Measurements from ENCODE around the gene TRANK1. TPM values are rescaled to one million over a fixed set of nuclear protein-coding genes. Genes with fewer than 3 reads are reported as not detected.

TRANK1 gene
- total and polyA plus RNA-seq, 11 donors: 2.2 to 27.9 (median 4.0) TPM

DNA sequence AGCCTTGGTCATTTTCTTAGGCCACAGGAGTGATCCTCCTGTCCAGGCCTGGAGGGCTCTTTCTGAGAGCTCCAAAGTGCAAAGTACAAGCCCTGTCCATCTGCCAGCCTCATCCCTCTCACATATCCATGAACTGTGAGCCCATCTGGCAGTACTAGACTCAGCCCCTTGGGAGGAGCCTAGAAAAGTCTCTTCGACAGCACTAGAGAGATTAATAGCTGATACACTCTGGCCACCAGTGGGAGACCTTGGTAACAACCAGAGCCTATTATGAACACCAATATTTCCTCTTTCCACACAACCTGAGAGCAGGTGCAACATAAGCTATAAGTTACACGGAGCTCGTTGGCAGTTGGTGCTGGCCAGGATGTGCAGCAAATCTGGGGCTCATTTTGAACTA, 121.0 kb downstream of the TRANK1 start:
- H3K9me3 ChIP-seq: no peaks in the 10 kb centered on the region
- TF ChIP-seq, protein P1, sequence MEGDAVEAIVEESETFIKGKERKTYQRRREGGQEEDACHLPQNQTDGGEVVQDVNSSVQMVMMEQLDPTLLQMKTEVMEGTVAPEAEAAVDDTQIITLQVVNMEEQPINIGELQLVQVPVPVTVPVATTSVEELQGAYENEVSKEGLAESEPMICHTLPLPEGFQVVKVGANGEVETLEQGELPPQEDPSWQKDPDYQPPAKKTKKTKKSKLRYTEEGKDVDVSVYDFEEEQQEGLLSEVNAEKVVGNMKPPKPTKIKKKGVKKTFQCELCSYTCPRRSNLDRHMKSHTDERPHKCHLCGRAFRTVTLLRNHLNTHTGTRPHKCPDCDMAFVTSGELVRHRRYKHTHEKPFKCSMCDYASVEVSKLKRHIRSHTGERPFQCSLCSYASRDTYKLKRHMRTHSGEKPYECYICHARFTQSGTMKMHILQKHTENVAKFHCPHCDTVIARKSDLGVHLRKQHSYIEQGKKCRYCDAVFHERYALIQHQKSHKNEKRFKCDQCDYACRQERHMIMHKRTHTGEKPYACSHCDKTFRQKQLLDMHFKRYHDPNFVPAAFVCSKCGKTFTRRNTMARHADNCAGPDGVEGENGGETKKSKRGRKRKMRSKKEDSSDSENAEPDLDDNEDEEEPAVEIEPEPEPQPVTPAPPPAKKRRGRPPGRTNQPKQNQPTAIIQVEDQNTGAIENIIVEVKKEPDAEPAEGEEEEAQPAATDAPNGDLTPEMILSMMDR (IDR thresholded peaks at IDR 0.05): no peak
- TF ChIP-seq POLR2A (IDR thresholded peaks at IDR 0.05): no peak
- H3K36me3 ChIP-seq: peaks cover 0 to 35% (median 18%) of the 10 kb centered on the region in 9 donors
- no peak overlapping the region for H3K4me3 ChIP-seq
- no peak for DNase-seq
- WGBS, 4 donors: 77 to 95% (median 86%) methylated on average over 2 to 3 of the region's 3 CpGs
- intact Hi-C loops (cut with DNase I): no loop called here
- H3K27me3 ChIP-seq: no peaks in the 10 kb centered on the region
- H3K4me1 ChIP-seq: peaks cover 0 to 7% (median 0%) of the 10 kb centered on the region in 12 donors
- no peak for ATAC-seq
- no peak overlapping the region for H3K27ac ChIP-seq

DNA sequence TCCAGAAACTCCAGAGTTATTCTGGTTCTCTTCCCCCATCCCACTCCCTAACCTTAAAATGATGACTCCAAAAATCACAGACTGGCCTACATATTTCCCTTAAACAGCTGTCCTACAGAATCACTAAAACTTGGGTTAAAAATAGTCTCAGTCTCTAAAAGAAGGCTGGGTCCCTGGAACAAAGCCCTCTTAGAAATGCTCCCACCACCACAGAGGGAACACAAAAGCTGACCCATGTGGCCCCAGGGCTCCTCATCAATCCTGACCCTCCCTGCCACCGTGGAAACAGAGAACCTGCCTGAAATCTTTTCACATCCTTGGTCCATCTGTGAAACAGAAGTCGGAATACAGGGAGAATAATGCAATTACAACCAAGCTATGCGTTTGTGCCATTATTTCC, 124.8 kb downstream of the TRANK1 start:
- no peak for ATAC-seq
- Histone ChIP-seq H3K9me3 (no peaks in the 10 kb centered on the region), H3K4me1 (peaks cover 0 to 7% (median 0%) of the 10 kb centered on the region in 12 donors), H3K4me3 (no peak overlapping the region), H3K36me3 (peaks cover 0 to 2% (median 0%) of the 10 kb centered on the region in 9 donors), H3K27ac (no peak overlapping the region), H3K27me3 (no peaks in the 10 kb centered on the region)
- no peak for DNase-seq
- WGBS, 4 donors: 84 to 94% (median 85%) methylated on average over 3 of the region's 3 CpGs
- TF ChIP-seq POLR2A (IDR thresholded peaks at IDR 0.05): no peak
- TF ChIP-seq, protein P1 (IDR thresholded peaks at IDR 0.05): no peak
- intact Hi-C loops (cut with DNase I): no loop called here

DNA sequence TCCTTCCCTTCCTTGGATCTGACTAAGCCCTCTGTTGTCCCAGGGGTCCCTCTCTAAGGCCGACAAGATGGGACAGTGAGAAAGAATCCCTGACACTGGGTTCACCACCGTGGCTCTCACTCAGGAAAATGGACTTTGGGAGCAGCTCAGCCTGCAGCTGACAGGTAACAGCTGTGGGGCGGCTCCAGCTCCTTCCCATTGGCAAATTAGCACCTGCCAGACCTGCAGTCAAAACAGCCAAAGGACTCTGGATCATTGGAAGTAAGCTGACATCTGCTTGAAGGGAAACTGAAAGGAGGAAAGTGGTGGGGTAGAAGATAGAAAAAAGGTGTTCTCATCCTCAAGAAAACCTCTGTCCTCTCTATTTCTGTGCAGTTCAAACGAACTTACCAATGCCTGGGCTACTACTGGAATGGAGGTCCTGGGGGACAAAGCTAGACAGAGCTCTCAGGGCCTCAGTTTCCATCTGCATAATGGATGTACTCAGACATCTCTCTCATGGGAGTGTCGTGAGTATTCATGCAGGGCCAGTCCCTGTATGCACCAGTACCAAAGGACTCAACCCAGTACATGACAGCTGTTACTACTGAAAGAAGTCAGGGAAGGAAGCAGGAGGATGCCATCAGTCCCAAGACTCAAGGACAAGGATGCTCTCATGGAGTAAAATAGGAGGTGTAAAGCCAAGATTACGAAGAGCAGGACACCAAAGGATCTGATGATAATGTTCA, 126.9 kb downstream of the TRANK1 start:
- Histone ChIP-seq H3K27ac (no peak overlapping the region), H3K27me3 (no peaks in the 10 kb centered on the region), H3K4me3 (no peak overlapping the region), H3K36me3 (no peaks in the 10 kb centered on the region), H3K9me3 (no peaks in the 10 kb centered on the region), H3K4me1 (peaks cover 0 to 12% (median 0%) of the 10 kb centered on the region in 12 donors)
- no peak for TF ChIP-seq POLR2A (IDR thresholded peaks at IDR 0.05)
- TF ChIP-seq, protein P1 (IDR thresholded peaks at IDR 0.05): no peak
- 80 to 88% (median 85%) methylated on average over 6 of the region's 6 CpGs for WGBS, 4 donors
- intact Hi-C loops (cut with DNase I): no loop called here
- no peak for DNase-seq
- ATAC-seq: no peak

DNA sequence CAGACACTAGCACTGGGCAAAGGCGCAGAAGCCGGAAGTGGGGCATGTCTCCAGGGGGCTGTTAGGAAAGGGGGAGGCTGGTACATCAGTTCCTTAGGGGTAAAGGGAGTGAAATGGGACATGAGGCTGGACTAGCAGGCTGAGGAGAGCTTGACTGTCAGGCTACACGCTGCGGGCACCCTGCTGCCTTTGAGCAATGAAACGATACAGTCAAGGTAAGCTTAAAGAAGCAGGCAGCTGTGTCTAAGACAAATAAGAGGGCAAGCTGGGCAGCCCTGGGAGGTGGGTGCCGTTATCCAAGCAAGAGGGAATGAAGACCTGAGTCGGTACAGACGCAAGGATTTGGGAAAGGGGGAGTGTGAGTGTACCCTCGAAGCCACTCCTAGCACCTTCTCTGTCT, 129.5 kb downstream of the TRANK1 start:
- no peak overlapping the region for H3K27ac ChIP-seq
- ATAC-seq (no peak), DNase-seq (no peak)
- H3K27me3 ChIP-seq: no peaks in the 10 kb centered on the region
- H3K36me3 ChIP-seq: no peaks in the 10 kb centered on the region
- WGBS, 4 donors: 92 to 94% (median 93%) methylated on average over 9 of the region's 9 CpGs
- intact Hi-C loops (cut with DNase I): no loop called here
- no peaks in the 10 kb centered on the region for H3K9me3 ChIP-seq
- peaks cover 0 to 12% (median 0%) of the 10 kb centered on the region in 12 donors for H3K4me1 ChIP-seq
- no peak overlapping the region for H3K4me3 ChIP-seq
- no peak for TF ChIP-seq POLR2A (IDR thresholded peaks at IDR 0.05)
- TF ChIP-seq, protein P1 (IDR thresholded peaks at IDR 0.05): no peak

All from heart left ventricle (tissue), 16 donors.